ENCODE results near the gene KIAA1671. TPM values are rescaled to one million over a fixed set of nuclear protein-coding genes. Genes with fewer than 3 reads are reported as not detected.

KIAA1671 gene
- total and polyA plus RNA-seq, 2 of the 13 experiments (the other 11 are each of a cell fraction or from before 2014, with no cell fraction given): 13.5 to 13.6 TPM

GRCh38 chr22:25076336-25076735 is 123.8 kb downstream of the KIAA1671 start:
- ChIA-PET POLR2A (no interaction called here), CTCF (ENCODE audit: low intra/inter-chr PET ratio, low total read pairs) (no interaction called here)
- Histone ChIP-seq H3K4me1 (ENCODE audit: insufficient read depth, low read length) (peaks cover under 1% of the 10 kb centered on the region; the same call in 1 of the 2 replicates), H3K27ac (ENCODE audit: extremely low read length, insufficient read depth, low read length) (no peak overlapping the region), H2AFZ (ENCODE audit: low read length) (no peak overlapping the region), H3K36me3 (replicated peaks in 1 of 2; ENCODE audit: control insufficient read depth in 1 of 2, insufficient read depth in 2 of 2, low read length in 2 of 2) (no peaks in the 10 kb centered on the region; a peak in 1 of 5 replicates), H3K4me3 (replicated peaks in 1 of 3; ENCODE audit: insufficient read depth in 1 of 3, low read depth in 2 of 3, low read length in 3 of 3) (no peak overlapping the region), H3K79me2 (ENCODE audit: insufficient read depth, low read length) (no peaks in the 10 kb centered on the region), H3K9ac (ENCODE audit: insufficient read depth, low read depth, low read length) (no peak overlapping the region), H3K4me2 (ENCODE audit: low read depth, low read length) (no peak overlapping the region), H4K20me1 (ENCODE audit: insufficient read depth, low read length) (no peaks in the 10 kb centered on the region), H3K27me3 (ENCODE audit: control insufficient read depth in 1 of 2, insufficient read depth in 2 of 2, low read length in 2 of 2) (no peaks in the 10 kb centered on the region), H3K9me3 (ENCODE audit: low read length) (no peaks in the 10 kb centered on the region)
- no peak for DNase-seq (ENCODE audit: low spot score)
- FAIRE-seq: no peak
- in situ Hi-C loops (cut with HindIII; ENCODE audit: extremely low pct_ligation_motif_present, low pct_unique_long_range_greater_than_20kb) (loop anchor here (10.0 kb wide), 1 partner anchor 258 kb away; no protein-coding TSS in a partner anchor), intact Hi-C loops (cut with micrococcal nuclease; ENCODE audit: unreplicated experiment) (no loop called here)
- no peak for ATAC-seq
- no TSS peak for BruUV-seq (replicated peaks)
- TF ChIP-seq SNRNP70 (IDR thresholded peaks at IDR 0.05; ENCODE audit: low read depth, low read length) (no peak), CREB1 (IDR thresholded peaks at IDR 0.05) (no peak), CREB1 (CRISPR knock-in tag; IDR thresholded peaks at IDR 0.05) (no peak), RXRB (CRISPR knock-in tag; IDR thresholded peaks at IDR 0.05; ENCODE audit: borderline replicate concordance) (no peak), FUBP1 (CRISPR knock-in tag; IDR thresholded peaks at IDR 0.05; ENCODE audit: borderline replicate concordance) (no peak), ZNF589 (CRISPR knock-in tag; conservative IDR thresholded peaks at IDR 0.05) (no peak), STAT5B (CRISPR knock-in tag; IDR thresholded peaks at IDR 0.05) (no peak), FIP1L1 (IDR thresholded peaks at IDR 0.05; ENCODE audit: borderline replicate concordance, insufficient read depth, low read depth, low read length) (no peak), CEBPB (IDR thresholded peaks at IDR 0.05; ENCODE audit: borderline replicate concordance, low read depth, low read length) (no peak), ATF7 (IDR thresholded peaks at IDR 0.05) (no peak), ATF7 (CRISPR knock-in tag; IDR thresholded peaks at IDR 0.05) (no peak), CHCHD3 (CRISPR knock-in tag; IDR thresholded peaks at IDR 0.05) (no peak), GABPA (IDR thresholded peaks at IDR 0.05; ENCODE audit: low read depth, low read length) (no peak), GABPA (CRISPR knock-in tag; IDR thresholded peaks at IDR 0.05; ENCODE audit: low read depth) (no peak), ATF6 (CRISPR knock-in tag; conservative IDR thresholded peaks at IDR 0.05) (no peak)
- 96% methylated on average over 2 of the region's 4 CpGs for WGBS (ENCODE audit: low lambda C conversion rate)
